HG03354 (cell line): ENCODE measurements around the gene SF1.
A peak's percentile ranks its signal among the peaks of the same experiment; 100 is the strongest.

Source experiments
- ATAC-seq: cut with Tn5 transposase; IDR thresholded peaks from one replicate; pipeline ENCODE4 v1.9.1; 2021; ENCODE audit warnings: mild to moderate bottlenecking; ENCODE audit not compliant: unreplicated experiment, poor library complexity, severe bottlenecking

Gene SF1

DNA sequence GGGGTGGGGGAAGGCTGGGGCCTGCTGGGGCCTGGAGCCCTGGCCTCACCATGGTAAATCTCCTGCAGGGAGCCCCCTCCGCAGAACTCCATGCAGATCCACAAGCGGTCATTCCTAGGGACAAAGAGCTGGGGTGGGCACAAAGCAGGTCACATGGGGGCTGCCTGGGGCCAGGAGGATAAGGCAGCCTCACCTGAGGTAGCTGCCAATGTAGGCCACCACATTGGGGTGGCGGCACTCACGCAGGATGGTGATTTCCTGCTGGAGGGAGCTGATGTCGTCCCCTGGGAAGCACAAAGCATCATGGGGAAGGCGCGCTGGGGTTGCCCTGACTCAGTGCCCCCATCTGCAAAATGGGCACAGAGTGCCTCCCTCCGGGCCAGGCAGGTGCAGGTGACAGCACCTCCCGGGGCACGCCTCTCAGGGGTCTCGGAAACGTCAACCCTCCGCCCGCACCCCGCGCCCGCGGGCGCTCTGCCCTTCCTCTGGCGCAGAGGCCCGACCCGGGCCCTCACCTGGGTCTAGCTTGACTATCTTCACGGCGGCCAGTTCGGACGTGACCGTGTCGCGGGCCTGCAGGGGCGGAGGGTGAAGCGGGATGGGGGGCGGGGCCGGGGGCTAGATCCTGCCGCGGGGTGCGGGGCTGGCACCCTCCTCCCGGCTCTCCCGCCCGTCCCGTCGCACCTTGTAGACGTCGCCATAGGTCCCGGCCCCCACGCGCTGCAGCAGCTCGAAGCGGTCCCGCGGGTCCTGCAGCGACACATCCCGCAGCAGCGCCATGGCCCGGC is 24.2 kb upstream of the SF1 start:
- ATAC-seq = peak; percentile 25

DNA sequence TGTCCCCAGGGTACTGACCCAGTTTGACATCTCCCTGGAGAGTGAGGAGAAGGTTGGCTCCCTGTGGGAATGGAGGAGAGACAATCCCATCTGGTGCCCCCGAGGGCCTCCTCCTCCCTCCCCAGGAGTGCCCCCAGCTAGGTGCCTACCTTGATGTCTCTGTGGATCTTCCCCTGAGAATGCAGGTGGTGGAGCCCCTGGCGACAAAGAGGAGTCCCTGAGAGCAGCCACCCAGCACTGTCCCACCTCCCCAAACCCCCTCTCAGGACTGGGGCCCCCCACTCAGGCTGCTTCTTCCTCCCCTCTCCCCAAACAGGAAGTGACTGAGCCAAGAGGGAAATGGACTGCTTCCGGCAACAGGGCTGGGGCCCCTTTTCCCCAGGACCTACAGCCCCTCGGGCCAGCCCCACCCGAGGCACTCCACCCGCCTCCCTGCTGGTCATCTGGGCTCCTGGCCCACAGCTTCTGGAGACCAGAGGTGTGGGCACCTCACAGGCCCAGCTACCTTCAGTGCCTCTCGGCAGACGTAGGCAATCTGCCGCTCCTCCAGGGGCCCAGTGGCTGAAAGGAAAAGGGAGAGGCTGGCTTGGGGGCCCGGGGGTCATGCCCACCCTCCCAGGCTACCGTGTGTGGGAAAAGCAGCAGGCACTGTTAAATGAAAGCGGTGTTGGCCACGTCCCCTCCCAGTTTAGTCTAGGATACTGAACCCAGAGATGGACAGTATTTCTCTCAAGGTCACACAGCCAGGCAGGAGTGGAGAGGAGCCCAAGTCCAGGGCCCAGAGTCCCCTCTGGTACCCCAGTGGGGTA is 23.4 kb upstream of the SF1 start:
- no peak for ATAC-seq

DNA sequence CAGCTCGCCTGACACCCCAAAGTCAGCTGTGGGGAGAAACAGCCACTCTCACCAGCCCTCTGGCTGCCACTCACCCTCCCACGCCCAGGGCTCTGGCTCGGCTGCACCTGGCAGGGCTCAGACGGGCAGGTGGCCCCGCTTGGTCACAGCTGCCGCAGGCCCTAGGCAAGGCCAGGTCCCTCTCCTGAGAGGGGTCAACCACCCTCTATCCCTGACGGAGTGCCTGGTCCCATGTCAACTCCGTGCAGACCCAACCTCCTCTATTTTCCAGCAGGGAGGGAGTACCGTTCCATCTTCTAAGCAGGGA is 22.8 kb upstream of the SF1 start:
- ATAC-seq = no peak

DNA sequence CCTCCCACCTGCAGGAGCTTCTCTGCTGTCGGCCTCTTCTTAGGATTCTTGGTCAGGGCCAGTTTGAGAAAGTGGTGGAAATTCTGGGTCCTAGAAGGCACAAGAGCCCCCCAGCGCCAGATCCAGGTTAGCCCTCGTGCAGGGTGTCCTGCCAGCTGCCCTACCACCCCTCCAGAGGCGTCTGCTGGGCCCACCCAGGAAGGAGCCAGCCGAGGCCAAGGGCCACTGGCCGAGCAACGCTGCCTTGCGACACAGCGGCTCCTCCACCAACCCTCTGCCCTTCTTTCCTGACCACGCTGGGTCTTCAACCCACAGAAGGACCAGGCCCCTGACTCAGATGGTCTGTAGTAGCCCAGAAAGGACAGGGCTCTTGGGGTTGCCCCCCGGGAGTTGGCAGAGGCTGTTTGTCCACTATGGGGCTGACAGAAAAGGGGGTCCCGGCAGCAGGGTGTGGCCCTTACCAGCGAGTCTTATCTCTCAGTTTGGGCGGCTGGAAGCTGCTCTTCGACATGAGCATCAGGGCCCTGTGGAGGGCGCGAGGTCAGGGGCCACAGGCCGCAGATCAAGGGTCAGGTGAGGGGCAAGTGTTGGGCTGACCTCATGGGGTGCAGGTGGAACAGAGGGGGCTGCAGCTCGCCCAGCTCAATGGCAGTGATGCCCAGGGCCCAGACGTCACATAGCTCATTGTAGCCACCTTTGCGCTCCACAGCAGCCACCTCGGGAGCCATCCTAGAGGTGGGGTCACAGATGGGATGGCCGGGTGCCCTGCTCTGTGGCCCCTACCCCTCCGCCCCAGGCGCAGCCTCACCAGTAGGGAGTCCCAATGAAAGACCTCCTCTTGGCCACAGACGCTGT is 22.2 kb upstream of the SF1 start:
- no peak for ATAC-seq

DNA sequence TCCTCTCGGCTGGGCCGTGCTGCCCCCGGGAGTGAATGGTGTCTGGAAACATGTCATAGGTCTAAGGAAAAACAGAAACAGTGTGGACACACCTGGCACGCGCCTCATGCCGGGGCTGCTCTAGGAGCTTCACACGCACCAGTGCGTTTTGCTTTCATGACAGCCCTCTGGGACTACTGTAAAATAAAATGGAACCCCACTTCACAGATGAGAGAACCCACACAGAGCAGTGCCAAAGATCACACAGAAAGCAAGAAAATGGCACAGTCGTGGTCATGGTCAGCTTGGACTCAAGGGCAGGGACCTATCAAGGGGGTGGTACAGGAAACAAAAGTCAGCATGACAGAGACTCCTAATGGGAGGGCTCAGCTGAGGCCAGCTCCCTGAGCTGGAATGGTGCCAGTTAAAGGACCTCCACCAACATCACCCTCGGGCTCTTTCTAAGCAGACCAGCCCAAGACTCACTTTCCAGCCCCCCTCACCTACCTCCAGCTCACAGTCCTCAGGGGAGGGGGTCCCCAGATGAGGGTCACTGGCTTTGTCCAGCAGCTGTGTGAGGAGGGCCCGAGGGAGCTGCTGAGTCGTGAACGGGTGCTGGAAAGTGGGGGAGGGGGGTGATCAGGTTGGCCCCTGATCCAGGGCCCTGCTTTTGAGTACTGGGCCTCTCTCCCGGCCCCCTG is 21.4 kb upstream of the SF1 start:
- no peak for ATAC-seq

DNA sequence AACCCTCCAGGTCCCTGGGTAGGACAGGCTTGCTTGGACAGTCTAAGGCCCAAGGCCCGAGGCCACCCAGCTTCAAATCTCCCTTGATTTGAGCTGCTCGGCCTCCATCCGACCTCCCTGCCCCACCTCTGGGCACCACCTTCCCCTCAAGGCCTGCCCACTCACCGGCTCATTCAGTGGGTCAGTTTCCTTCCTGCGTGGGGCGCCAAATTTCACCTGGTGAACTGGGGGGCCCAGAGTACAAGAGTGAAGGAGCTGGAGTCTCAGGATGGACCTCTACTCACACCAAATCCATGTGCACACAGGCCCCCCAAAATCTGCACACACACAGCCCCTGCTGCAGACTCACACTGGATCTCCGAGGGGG is 20.9 kb upstream of the SF1 start:
- no peak for ATAC-seq

DNA sequence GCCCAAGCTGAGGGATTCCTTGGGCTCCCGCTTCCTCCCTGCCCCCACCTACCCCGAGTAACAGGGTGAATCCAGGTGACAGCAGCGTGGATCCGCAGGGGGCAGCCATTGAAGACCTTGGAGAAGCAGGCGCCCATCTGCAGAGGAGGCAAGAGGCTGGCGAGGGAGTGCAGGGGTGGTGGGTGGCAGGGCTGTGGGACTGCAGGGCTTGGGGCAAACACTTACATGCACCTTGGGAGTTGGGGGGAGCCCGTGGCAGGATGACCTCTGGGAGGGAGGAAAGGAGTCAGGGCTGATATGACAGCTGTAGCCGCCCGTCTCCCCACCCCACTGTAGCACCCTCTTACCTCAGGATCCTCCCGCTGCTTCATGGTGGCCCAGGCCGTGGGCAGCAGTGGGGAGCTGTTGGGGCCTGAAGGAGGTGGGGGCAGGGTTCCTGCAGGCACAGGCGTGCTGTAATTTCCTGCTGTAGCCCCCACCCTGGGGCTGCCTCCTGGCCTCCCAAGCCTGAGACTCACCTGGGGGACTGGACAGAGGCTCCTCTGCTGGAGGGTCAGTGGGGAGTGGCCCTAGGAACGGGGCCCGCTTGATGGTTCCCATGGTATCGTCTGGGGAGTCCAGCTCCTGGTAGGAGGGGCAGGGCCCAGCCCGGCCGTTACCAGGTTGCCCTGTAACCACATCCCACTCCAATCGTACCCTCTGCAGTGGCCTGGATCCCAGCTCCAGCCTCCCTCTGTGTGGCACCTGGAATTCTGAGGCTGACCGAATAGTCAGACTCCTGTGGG is 18.6 kb upstream of the SF1 start:
- no peak for ATAC-seq

DNA sequence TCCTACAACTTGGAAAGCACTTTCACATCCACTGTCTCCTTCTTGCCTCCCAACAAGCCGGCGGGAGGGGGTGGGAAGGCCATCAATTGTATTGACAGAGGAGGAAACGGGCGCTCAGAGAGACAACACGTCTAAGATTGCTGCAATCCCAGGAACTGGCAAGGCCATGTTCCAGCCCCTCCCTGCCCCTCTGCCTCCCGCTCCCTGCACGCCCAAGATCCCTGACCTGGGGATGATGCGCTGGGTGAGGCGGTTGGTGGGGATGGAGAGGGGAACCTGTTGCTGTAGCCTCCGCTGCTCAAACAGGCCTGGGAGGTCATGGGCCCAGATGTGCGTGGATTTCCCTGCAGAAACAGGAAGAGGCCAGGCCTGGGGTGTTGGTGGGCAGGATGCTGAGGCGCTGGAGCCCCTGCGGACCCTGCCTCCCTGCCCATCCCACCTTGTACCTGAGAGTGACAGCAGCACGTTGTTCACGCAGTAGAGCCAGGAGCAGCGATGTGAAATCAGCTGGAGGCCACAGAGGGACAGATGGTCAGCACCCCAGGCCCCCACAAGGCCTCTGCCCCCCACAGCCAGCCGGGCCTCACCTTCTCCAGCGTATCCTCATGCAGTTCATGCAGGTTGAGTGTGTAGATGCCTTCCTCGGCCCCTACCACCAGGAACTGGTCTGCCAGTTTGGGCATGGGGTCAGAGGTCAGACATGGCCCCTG is 17.9 kb upstream of the SF1 start:
- ATAC-seq = no peak

DNA sequence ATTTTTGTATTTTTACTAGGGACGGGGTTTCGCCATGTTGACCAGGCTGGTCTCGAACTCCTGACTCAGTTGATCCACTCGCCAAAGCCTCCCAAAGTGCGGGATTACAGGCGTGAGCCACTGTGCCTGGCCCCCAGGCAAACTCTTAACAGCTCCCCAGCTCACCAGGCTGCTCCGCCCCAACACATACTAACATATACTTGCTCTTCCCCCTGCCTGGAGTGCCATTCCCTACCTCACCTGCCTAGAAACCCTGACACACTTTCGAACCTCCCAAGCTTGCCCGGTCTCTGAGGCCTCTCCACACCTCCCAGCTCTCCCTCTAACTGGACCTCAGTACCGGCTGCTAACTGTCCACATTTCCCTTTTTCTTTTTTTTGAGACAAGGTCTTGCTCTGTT is 16.2 kb upstream of the SF1 start:
- no peak for ATAC-seq

DNA sequence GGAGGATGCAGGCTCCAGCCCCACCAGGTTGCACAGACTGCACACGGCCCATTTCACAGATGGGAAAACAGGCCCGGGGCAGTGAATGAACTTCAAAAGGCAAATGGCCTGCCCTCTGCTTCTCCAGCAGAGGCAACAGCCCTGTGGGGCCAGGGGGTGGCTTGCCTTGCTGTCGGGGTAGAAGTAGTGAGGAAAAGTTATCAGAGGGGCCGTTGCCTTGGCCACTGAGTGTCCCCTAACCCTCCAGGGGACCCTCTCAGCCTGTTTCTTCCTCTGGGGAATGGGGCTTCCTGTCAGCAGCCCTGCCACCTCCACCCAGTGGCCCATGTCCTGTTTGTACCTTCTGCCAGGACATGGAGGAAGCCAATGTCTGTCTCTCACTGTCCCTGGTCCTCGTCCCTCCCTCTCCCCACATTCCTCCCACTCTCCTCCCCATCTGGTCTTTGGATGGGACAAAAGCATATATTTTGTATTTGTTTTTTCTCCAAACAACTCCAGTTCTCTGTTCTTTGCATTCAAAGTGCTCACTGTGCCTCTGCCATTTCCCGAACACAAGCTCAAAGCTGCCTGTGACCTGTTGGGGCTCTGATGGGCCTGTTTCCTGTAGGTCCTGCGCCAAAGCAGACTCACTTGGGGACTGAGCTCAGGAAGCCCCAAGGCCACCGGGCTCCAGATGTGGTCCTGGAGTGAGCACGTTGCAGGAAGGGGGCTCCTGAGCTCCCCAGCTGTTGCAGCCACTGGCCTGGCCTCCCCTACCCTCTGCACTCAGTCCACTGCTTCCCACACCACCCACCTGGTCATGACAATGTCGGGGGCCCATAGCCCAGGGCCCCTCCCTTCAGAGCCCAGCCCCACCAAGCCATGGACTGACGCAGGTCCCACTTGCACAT is 15.2 kb upstream of the SF1 start:
- ATAC-seq = no peak

DNA sequence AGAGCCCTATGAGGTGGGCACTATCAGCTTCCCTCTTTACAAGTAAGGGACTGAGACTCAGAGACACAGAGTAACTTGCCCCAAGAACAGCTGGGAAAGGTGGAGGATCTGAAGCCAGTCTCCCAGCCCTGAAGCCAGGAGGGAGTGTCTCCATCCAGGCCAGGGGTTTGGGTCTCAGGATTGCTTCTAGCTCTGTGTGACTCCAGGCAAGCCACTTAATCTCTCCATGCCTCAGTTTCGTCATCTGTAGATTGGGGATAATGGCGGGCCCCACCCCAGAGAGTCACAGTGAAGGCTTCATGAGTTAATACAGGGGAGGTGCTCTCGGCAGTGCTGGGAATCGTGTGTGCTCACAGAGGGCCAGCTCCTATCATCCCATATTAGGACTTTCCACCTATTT is 14.1 kb upstream of the SF1 start:
- no peak for ATAC-seq

DNA sequence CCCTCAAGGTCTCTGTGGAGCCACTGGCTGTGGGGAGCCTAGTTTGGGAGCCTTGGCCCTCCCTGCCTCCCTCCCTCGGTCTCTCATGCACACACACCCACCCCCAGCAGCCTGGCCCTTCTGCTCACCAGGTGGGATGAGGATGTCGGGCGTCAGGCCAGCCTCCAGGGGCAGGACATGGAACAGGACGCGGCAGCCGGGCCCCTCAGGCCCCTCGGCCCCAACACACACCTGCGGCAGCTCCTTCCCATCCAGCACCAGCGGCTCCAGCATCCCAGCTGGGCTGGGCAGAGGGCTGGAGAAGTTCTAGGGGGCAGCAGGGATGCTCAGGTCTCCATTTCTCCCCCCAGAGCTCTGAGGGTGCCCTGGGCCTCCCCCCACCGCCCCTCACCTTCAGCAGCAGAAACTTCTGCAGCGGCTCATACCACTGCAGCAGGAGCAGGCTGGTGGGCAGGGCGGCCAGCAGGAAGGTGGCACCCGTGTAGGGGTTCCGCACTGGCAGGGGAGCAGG is 13.5 kb upstream of the SF1 start:
- ATAC-seq = no peak

DNA sequence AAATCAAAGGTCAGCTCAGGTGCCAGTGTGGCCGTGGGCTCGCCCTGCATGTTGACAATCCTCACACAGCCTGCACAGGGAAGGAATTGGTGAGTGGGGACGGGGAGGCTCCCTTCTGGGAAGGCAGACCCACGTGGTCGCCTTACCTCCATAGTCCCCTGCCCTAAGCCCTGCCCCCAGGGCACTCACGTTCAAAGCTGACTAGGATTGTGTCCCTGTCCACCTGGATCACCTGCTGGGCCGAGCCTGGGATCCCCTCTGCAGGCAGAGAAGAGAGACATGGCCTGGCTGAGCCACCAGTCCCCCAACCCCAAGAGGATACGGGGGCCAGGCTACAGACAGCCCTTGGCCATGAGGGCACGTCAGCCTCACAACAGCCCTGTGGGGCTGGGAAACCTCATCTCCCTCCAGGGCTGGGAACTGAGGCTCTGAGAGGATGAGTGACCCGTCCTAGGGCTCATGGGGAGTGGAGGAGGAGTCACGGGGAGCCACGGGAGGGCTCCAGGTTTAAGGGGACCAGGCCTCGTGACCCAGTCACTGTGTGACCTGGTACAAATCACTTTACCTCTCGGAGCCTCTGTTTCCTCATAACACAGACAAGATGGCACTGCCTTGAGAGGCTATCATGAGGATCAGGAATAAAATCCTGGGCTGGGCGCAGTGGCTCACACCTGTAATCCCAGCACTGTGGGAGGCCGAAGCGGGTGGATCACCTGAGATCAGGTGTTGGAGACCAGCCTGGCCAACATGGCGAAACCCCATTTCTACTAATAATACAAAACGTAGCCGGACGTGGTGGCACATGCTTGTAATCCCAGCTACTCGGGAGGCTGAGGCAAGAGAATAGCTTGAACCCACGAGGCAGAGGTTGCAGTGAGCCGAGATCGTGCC is 12.1 kb upstream of the SF1 start:
- ATAC-seq = no peak

DNA sequence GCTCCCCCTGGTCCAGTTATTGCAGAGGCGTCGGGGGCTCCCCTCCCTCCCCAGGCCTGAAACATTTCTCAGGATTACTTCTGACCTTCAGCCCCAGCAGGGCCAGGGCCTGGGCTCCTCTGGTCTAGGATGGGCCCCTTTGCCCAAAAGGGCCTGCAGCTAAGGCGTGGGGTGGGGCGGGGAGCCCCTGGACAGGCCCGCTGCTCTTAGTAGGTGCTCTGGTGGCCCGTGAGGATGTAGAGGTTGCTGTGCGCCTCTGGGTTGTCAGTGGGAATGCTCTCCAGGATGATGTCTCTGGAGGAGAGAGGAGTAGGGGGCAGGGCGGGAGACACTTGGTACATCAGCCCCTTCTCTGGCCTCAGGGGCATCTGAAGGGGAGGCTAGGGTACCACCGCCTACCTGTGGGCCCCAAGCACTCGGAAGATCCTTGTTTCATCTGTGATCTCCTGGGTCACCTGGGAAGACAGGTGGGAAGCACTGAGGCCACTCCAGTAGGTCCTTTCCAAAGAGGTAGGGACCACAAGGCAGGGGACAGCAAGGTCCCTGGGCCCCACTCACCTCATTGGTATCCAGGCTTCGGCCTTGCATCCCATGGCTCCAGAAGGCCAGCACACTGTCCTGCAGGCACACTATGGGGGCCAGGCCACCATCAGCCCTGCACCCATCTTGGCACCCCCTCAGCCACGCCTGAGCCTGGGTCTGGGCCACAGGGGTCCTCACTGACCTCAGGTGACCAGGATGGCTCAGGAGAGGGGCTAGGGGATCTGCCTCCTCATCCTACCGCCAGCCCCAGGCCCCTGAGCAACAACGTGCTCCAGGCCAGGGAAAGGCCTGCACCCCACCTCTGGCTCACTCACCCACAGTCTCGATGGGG is 11.2 kb upstream of the SF1 start:
- ATAC-seq = no peak

DNA sequence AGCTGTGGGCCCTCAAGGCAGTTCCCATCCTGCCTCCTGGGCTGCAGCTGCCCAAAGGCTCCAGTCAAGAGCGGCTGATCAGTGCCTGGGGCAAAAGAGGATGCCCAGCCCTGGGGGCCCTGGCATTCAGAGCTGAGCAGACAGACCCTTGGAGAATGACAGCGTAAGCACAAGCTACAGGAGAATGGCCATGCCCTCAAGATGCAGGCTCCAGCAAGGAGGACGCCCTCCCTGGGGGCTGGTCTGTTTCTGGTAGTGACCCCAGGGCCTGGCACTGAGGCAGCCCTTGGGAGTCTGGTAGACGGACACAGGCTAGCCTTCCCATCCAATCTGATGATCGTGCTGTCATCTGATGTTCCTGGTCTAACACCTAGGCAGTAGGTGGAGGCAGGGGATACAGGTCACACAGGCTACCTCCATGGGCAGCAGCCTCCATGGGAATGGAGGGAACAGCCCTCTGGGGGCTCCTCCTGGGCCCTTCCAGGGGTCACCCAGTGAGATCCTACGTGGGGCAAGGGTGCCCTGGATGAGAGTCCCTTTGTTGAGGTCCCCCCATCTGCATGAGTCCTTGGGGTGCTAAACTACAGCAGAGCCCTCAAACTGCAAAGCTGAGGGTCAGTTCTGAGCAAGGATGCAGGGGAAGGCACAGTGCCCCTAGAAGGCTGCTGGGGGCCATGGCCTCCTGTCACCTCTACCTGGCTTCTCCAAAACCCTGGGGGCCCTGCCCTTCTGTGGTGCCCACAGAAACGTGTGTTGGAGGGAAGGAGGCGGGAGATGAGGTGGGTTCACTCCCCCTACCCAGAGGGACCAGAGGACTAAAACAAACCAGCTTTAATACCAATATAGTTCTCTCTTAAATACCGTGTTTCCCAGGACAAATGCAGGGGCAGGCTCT is 10.2 kb upstream of the SF1 start:
- ATAC-seq = no peak
